Stimulated activated CD8-positive, alpha-beta memory T cell treated with anti-CD3 and anti-CD28 coated beads, Interleukin-12 subunit alpha, Interleukin-12 subunit beta, amount 100 ng/mL, for 4 hours (primary cell): Measurements from ENCODE around the gene LGR5.
"Not testable (repeated sequence)": the region's sequence is repeated elsewhere in the genome, so short reads cannot be mapped to it uniquely, and the experiment has no call there.

Source experiments
- DNase-seq: peaks from one replicate; pipeline ENCODE4 v3.0.0-alpha.2; 2020; ENCODE audit warnings: low read depth

Gene LGR5

DNA sequence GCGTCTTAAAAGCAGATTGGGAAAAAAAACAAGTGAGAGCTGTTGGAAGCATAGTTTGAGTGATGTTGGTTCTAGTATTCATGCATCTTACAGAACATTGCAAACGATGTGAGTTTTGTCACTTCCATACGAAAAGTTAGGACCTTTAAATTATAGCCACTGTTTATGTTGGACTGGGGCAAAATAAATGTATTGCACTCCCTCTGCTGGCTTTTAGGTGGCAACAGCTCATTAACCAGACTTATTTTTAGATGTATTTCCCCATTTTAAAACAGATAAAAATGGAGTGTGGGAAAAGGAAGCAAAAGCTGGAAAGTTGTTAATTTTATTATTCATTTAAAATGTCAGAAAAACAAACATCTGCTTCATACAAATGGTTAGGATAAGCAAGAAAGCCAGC is 111.9 kb downstream of the LGR5 start:
- no peak for DNase-seq

DNA sequence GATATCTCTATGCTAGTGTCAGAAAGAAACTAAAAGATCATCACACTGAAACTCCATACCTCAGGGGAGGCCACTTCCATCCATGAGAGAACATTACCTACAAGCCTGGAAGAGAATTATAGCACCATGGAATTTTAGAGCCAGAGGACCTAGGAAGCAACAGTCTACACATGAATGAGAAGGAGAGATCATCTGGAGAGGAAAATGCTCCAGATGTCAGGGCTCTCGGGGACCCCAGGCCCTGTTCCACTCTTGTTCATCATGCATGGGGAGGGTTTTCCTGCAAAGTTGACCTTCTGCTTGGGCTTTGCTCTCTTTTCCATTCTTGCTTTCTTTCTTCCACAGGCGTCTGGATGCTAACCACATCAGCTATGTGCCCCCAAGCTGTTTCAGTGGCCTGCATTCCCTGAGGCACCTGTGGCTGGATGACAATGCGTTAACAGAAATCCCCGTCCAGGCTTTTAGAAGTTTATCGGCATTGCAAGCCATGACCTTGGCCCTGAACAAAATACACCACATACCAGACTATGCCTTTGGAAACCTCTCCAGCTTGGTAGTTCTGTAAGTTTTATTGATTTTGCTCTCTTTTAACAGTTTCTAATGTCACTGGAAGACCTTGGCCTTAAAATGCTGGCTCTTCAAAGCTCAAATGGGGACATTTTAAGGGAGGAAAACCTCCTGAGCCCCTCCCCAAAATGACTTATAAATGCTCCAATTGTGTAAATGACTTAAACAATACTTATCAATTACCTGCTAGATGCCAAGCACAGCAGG is 113.3 kb downstream of the LGR5 start:
- DNase-seq: no peak

DNA sequence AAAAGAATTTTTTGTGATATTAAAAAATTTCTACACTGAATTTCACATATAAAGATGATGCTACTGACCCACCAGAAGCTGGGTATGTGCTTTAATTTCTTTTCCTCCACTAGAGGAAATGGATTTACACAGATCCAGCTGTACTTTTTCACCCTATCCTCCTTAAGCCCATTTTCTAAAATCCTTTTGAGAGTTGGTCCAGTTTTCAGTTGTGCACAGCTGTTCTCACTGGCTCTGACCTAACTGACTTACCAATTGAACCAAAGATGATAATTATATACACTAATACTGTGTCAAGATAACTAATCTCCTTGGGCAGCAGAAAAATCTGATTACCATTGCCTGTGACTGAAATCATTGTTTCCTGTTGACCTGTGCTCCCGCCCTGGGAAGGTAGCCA is 115.6 kb downstream of the LGR5 start:
- DNase-seq: no peak

DNA sequence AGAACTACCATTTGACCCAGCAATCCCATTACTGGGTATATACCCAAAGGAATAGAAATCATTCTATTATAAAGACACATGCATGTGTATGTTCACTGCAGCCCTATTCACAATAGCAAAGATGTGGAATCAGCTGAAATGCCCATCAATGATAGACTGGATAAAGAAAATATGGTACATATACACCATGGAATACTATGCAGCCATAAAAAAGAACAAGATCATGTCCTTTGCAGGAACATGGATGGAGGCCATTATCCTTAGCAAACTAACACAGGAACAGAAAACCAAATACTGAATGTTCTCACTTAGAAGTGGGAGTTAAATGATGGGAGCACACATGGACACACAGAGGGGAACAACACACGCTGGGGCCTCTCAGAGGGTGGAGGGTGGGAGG is 116.2 kb downstream of the LGR5 start:
- not testable (repeated sequence) for DNase-seq

DNA sequence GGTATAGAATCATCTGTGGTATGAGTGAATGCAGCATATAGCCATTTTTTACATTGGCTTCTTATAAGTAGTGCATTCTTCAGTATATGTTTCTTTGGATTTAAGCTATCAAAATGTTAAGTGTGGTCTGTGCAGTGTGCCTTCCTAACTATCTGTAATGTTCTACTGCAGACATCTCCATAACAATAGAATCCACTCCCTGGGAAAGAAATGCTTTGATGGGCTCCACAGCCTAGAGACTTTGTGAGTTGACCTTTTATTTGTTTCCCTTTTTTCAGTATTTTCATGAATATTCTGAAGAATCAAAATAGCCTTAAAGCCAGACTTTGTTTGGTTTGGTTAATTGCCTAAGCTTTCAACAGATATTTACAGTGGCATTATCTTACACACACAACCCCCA is 116.8 kb downstream of the LGR5 start:
- DNase-seq: no peak

DNA sequence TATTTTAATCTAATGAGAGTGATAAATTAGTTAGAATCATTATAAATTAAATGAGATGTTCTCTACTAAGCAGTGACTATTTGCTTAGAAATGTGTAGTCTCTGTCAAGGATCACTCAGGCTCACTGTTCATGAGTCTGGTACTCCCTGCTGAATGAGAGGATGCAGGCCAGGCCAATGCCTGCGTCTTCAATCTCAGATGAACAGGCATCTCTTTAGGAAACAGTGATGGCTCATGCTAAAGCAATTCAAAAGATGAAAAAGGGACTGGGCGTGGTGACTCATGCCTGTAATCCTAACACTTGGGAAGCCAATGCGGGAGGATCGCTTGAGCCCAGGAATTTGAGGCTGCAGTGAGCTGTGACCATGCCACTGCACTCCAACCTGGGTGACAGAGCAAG is 117.3 kb downstream of the LGR5 start:
- DNase-seq: no peak

DNA sequence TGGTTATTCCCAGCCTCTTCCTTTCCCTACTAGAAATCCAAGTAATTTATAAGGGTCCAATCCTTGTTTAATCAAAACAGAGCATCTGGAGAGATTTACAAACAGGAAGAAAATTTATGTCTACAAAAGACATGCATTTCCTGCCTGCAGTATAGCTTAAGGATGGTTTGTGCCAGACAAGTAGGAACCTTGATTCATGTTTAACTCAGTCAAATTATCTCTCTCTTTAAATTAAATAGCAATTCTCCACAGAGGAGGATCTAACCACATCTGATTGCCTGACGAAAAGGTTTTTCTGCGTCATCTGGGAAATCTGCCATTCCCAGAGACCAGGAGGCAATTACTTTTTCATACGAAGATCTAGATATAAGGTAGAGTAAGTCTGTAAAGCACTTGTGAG is 118.8 kb downstream of the LGR5 start:
- DNase-seq: no peak

DNA sequence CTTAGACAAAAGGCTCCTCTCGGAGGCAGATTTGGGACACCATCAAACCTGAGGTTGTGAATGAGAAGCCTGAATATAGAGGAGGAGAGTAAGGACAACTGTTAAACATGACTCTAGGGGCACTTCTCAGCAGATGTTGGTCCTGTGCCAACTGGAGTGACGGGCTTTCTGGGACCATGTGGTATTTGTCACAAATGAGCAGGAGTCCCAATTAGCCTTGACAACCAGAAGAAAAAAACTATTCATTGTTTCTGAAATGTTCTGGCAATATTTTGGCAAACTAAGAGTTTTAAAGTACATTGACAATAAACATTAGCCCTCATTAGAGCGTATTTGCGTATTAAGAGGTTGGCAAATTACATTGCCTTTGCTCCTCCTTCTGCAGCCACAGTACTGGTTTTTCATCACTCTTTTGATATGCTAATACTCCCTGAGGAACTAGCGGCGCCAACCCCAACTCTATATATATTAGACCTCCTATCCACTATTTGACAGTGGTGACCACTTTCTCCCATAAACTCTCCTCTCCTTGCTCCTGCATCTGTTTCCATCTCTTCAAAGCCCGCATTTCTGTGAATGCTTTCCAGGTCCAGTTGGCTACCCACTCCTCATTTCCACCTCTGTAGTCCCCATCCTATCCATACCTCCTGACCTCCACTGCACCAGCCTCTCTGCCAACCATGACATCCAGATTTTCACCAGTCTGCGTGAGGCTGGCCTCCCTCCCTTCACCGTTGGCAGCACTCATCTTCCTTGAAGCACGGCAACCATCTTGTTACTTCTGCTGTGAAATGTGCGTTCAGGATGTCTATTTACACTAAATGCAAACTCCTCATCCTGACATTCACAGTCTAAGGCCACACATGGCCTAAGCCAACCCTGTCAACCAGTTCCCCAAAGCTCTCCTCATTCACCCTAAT is 123.3 kb downstream of the LGR5 start:
- no peak for DNase-seq

DNA sequence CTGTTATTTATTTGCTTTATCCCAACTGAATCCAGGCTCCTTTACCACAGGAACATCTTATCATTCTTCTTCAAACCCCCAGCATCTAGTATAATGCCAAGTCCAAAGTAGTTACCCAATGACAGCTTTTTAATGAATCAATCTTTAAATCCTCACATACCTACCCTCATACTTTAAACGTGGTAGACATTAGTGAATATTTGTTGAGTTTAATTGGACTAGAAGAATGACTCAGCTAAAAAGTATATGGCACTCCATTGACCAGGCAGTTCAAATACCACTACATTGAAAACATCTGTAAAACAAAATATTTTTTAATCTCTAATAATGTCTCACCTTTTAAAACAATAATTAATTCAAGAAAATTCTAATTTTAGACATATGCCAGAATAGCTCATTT is 125.9 kb downstream of the LGR5 start:
- DNase-seq: no peak

DNA sequence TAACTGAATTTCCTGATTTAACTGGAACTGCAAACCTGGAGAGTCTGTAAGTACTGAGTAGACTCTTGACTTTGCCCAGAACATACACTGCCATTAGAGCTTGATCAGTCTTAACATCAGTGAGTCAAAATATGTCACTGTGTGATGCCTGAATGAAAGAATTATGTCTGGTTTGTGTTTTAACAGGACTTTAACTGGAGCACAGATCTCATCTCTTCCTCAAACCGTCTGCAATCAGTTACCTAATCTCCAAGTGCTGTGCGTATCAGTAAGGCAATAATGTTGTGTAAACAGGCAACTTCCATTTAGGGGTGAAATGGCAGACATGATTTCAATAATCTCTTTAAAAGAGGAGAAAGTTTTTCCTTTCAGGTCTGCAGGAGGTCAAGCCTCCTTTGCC is 127.1 kb downstream of the LGR5 start:
- DNase-seq: no peak

DNA sequence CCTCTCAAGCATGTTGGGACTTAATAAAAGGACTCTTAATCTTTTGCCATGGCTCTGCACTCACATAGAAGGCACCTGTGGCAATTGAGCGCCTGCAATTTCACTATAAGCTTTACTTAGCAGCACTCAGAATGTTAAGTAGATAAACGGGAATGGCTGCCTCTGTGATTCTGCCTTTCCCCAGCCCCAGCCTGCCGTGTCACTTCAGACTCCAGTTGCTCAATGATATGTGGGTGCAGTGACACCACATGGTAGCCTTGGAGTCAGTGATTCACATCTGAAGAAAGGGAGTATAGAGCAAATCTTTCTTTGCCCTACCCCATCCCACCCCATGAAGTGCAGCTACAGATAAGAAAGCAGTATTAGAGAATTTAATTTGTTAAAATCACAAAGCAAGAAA is 127.9 kb downstream of the LGR5 start:
- DNase-seq: no peak

DNA sequence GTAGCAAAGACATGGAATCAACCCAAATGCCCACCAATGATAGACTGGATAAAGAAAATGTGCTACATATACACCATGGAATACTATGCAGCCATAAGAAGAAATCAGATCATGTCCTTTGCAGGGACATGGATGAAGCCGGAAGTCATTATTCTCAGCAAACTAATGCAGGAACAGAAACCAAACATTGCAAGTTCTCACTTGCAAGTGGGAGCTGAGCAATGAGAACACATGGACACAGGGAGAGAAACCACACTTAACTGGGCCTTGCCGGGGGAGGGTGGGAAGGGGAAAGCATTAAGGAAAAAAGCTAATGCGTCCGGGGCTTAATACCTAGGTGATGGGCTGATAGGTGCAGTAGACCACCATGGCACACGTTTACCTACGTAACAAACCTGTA is 130.3 kb downstream of the LGR5 start:
- not testable (repeated sequence) for DNase-seq

DNA sequence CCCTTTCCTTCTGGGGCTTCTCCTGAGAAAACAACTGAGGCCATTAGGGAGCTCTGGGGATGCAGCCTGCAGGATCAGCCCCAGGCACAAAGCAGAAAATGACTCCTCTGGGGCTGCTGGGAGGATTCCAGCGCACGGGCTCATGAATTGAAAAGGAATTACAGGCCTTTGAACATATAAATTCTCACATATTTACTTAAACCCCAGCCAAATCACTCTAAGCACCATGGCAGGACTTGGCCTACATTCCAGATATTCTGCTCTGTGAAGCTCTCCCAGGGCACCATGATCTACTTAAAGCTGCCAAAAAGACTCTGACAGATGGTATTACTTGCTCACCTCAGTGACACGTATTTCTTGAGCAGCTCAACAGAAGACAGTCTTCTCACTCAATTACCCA is 136.9 kb downstream of the LGR5 start:
- DNase-seq: no peak

DNA sequence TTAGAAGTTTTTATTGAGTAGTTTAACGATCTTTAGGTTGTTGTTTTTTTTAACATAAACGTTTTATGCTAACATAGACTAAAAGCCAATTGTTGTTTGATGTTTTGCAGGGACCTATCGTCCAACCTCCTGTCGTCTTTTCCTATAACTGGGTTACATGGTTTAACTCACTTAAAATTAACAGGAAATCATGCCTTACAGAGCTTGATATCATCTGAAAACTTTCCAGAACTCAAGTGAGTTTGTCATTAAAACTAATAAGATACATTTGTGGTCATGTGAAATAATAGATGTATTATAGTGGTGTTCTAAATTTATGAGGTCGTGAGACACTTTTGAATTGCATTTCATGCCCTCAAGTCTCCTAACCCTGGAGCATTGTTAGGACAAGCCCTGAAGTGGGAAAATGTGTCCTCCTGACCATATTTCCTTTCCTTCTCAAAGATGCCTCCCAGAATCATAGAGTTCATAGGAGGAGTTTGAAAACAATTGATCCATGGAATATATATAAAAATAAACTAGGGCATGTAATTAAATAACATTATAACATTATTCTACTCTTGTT is 139.2 kb downstream of the LGR5 start:
- no peak for DNase-seq

DNA sequence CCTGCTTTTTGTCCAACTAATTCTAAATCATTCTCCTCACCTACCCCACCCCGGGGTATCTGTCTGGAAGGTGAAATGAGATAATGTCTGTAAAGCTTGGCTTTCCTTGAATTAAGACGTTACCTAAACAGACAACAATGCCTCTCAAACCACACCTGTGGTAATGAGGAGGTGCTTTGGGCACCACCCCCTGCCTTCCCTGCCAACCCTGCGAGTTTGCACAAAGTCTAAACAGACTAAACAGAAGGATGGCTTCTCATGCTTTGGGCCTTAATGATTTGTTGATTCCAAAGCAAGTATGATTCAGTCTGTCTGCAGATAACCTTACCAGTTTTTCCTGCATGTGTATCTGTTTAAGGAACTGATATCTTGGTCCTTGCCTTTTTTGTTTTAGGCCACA is 141.6 kb downstream of the LGR5 start:
- DNase-seq: no peak

DNA sequence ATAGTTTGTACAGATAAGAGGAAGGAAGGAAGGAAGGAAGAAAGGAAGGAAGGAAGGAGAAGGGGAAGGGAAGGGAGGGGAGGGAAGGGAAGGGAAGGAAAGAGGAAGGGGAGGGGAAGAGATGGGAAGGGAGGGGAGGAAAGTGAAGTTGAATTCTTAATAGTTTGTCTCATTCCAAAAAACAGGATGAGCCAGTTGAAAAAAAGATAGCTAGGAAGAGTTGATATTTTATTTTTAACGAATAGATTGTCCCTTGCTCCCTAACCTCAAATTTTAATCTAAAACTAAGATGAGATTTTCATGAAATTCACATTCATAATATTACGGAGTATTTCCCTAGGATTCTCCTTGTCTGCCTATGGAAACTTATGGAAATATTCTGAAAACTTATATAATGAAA is 143.3 kb downstream of the LGR5 start:
- DNase-seq: no peak

DNA sequence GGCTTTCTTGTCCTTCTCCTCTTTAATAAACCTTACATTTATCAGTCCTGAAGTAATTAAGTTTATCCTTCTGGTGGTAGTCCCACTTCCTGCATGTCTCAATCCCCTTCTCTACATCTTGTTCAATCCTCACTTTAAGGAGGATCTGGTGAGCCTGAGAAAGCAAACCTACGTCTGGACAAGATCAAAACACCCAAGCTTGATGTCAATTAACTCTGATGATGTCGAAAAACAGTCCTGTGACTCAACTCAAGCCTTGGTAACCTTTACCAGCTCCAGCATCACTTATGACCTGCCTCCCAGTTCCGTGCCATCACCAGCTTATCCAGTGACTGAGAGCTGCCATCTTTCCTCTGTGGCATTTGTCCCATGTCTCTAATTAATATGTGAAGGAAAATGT is 144.8 kb downstream of the LGR5 start:
- no peak for DNase-seq

DNA sequence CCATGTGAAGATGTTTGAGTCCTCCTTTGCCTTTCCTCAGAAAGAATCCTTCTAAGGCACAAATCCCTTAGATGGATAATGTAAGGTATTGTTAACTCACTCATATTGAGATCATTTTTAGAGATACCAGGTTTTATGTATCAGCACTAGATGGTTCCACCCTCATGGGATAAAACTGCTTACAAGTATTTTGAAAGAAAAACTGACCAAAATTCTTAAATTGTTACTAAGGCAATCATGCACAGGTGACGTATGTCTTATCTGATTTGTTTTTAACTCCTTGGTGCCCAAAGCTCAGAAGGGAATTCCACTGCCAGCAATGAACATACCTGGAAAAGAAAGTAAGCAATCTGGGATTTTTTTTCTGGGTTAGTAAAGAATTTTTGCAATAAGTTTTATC is 145.6 kb downstream of the LGR5 start:
- no peak for DNase-seq

DNA sequence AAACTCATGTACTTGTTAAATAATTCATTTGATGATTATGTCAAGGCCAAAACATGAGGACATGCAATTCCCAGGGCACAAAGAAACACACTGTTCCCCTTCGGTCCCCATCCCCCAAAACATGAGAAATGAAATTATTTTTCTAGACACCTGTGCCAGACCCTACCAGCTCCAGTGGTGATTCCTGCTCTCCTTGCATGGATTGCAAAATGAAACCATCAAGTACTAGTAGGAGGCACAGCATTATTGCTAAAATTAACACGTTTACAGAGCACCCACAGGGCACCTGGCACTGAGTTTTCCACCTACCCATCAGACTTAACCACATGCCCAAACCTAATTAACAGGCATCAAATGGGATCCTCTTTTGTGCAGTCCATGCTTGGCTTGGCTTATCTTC is 147.4 kb downstream of the LGR5 start:
- no peak for DNase-seq

DNA sequence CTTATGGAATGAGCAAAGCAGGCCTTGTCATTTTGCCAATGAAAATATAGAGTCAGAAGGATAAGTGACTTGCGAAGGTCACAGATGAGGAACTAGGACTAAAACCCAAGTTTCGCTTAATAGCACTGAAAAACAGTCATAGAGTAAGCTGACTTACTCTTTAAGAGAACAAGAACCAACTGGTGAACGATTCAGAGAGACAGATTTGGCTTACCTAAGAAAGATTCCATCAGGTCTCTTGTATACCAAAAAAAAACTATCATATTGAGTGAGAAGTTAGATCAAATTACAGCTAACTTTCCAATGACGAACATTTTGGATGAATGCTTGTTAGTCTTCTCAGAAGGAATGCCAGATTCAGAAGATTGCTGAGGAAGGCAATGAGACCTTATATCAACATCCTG is 149.9 kb downstream of the LGR5 start:
- DNase-seq: no peak

DNA sequence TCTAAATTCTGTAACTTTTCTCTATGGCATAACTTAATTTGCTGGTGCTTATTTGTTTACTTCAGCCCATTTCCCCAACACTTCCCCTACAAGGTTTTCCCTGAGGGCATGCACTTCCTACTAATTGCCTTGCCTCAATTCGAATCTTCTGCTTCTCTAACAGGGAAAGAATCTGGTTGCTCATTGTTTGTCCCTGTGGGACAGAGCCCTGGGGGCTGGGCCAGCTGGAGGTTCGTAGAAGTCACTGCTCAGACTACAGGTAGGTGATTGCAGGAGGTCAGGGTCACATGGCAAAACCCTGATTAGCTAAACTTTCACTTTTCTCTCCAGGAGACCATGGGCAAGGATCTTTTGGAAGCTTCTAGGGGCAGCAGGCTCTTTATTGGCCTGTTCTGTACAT is 152.0 kb downstream of the LGR5 start:
- no peak for DNase-seq

DNA sequence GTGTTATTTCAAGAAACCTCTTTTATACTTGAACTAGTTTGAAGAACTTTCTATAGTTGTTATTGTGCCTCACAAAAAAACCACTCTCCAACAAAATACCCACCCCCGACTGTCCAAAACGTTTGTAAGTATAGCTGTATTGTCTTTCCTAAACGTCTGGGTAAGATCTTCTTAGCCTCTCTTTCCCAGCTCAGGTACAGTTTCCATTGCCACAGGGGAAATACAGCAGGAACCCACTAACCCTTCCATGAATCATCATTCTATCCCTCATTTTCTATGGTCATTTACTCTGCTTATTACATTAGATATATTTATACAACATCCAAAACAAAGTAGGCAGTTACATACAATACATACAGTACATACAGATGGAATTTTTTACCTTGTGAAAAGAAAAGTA is 153.2 kb downstream of the LGR5 start:
- DNase-seq: no peak
